Measurements from ENCODE around the gene SRBD1.
"Not testable (repeated sequence)": the region's sequence is repeated elsewhere in the genome, so short reads cannot be mapped to it uniquely, and the experiment has no call there.

Gene SRBD1

DNA sequence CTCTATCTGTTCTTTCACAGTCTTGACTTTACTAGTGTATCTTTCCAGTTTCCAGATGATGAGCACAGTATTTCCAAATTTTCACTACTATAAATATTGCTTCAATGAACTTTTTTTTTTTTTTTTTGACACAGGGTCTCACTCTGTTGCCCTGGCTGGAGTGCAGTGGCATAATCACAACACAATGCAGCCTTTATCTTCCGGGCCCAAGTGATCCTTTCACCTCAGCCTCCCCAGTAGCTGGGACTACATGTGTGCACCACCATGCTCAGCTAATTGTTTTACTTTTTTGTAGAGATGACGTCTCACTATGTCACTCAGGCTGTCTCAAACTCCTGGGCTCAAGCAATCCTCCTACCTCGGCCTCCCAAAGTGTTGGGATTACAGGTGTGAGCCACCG lies 142.8 kb downstream of the SRBD1 start:
- DNase-seq (ENCODE audit: low read depth): no peak

DNA sequence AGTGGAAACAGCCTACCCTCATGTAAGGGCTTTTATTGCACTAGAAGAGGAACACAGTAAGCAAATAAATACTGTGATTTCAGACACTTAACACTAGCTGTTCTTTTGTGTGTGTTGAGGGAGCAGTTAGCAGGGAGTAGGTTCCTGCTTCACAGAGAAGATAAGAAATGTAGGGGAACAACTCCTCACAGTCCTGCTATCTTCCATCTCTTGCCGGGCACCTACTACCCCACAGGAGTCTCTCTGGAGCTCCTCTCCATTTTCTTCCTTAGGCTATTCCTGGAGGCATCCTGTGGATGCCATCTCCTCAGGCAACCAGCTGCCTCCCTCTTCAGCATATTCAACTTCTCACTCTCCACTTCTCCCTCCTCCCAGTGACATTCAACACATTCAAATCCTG lies 145.0 kb downstream of the SRBD1 start:
- DNase-seq (ENCODE audit: low read depth): no peak

DNA sequence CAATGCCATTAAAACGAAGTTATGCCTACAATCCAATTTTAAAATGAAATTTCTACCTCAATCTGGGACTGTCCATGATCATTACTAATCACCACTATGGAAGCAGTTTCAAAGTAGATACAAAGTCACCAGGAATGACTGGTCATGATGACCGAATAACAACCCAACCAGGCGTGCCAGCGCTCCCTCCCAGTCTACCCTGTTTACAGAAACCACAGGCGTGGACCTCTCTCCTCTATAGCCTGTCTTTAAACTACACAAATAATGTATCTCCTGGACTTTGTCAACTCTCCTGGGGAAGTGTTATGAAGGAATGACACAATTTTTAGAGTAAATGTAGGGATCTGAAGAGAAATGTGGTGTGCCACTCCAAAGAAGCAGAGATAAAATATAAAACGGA lies 150.2 kb downstream of the SRBD1 start:
- no peak for DNase-seq (ENCODE audit: low read depth)

DNA sequence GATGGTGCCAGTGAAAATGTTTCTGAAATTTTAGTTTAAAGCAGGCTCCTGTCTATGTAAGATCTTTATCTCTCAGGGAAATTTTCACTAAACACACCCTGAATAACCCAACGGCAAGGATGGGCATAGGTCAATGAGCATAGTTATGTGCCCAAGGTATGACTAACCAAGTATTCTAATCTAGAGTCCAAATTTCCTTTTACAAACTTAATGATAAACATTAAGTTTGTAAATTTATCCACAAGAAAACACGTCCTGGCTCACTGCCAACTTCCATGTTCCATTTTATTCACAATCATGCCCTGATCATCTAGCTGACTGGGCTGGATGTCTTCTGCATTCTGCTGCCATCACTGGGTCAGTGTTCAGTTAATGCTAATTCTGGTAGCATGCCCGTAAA lies 151.2 kb downstream of the SRBD1 start:
- DNase-seq (ENCODE audit: low read depth): no peak

DNA sequence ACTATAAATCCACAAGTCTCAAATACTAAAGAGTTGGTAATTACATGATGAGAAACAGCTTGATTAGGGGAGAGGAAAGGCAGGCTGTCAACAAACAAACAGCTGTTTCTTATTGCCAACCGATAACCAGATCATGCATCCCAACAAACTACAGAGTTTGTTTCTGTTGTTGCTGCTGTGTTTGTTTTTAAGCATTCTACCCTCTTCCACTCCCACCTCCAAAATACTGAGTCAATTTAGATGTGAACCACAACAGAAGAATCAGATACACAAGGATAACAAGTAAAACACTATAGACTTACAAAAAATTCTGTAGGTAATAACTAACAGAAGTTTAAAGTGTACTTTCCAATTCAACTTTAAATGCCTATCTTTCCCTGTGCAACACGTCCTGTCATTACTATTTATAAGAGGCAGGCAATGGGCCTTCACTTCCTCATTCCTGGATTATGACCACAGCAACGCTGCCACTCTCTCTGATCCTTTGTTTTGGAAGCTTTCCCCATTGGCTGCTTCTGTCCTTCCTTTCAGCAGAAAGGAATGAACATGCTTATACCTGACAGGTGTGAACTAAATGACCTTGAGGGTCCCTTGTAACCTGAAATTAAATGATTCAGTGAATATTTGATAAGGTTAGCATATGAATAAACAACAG lies 152.0 kb downstream of the SRBD1 start:
- DNase-seq (ENCODE audit: low read depth): no peak

DNA sequence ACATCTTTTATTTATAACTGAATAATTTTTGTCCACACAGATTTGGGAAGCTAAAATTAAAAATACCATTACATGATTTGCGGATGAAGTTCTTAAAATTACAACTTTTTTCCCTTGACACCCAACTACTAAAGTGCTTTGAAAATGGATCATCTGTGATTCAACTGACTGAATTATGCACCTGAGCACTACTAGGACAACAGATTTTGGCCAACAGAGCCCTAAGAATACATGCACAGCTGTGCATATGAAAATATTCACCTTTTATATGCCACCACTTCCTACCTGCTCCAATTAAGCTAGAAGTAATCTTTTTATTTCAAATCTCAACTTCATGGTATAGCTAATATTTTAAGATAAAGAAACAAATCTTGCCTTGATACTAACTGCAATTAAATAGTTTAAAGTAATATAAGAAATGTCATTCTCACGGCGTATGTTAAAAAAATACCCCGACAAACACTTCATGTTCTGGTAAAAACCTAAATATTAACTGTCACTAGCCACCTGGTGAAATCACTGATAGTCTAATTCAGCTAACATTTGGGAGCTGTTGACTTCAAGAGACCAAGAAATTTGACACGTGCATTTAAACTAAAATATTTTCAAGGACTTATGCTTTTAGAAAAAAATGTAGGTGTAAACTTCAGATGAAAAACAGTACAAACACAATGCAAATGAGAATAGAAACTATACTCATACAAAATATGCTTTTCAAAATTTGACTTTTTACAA lies 153.7 kb downstream of the SRBD1 start:
- DNase-seq (ENCODE audit: low read depth): no peak

DNA sequence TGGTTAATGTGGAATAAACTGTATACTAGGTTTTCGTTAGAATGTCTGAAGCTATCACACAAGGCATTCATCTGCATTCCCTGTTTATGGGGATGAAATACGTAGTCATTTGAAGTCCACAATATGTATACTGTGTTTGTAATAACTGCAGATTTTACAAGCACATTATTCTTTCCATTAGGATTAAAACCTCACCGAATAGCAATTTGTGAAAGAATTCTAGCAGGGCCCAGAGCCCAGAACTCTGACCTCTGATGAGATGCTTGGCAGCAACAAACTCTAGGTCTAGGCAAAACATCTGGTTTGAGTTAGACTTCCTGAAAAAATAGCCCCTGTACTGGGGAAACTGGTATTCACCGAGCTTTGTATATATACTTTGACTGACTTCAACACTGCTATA lies 158.2 kb downstream of the SRBD1 start:
- DNase-seq (ENCODE audit: low read depth): no peak

DNA sequence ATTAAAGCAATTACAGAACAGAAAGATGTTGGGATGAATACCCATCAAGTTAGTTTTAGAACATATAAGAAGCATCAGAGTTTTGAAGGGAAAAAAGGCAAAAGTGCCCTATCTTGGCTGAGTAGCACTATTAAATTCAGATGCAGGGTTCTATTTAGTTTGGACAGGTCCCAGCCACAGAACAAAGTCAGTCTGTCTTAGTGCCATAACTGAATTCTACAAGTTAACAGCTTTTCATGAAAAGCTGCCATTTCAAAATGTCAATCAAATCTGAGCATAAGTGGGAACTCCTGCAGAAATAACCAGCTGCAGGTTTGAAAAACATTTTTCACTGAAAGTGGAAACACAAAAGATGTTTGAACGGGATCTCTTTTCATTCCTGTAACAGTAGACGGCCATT lies 160.4 kb downstream of the SRBD1 start:
- DNase-seq (ENCODE audit: low read depth): no peak

DNA sequence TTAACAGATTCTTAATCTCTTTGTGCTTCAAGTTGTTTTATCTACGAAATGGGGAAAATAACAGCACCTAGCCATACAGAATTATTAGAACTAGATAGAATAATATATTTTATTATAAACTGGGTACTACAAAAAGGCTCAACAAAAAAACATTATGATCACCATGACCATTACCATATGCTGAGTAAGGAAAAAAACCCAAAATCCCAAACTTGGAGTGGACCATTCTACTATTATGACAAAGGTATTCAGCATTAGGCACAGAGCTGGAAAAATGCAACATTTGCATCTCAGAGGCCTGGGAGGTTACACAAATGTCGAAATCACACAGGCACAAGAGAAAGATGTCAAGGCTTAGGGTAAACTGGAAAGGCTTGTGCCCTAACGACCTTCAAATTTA lies 162.8 kb downstream of the SRBD1 start:
- no peak for DNase-seq (ENCODE audit: low read depth)

DNA sequence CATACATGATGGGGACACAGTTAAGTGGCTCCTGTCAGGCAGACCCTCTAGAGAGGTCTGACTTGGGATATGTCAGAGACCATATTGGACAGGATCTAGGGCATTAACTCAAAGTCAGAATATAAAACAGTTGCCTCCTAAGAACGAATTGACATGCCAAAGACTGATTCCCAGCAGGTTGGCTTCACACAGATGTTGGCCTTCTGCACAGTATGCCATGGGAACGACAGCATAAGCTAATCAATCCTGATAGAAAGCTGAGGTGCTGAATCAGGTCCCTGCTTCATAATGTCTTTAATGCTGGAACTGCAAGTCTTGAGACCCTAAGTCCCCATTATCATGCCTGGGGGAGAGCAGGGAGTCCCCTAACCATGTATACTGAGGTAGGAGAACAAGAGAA lies 165.1 kb downstream of the SRBD1 start:
- DNase-seq (ENCODE audit: low read depth): no peak

DNA sequence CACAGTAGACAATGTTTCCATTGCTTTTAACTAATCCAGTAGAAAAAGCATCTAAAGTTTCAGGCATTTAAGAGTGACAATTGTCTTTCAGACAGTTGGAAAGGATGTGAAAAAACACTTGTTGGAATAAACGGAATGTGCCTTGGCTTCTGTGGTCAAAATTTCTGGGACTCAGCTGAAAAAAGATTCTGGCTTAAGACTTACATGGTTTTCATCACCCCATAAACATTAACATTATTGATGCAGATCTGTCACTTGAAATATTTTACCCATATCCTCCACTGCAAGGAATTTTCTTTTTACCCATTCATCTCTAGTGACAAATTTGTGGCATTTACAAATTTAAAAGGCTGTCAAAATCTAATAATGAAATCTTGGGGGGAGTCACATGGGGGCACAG lies 166.0 kb downstream of the SRBD1 start:
- no peak for DNase-seq (ENCODE audit: low read depth)

DNA sequence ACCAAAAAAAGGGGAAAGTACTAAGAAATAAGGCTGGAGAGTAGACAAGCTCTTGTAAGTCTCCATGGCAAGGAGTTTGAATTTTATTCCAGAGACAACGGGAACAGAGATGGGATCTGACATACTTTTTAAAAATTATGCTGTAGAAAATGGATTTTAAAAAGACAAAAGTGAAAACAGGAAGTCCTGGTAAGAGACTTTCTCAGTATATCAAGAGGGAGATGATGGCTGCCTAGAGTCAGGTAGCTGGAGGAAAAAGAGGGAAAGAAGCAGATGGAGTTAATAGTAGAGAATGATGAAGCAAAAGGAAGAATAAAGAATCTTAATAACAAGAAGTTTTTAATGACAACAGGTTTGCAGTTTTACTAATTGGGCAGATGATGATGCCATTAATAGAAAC lies 168.1 kb downstream of the SRBD1 start:
- no peak for DNase-seq (ENCODE audit: low read depth)

DNA sequence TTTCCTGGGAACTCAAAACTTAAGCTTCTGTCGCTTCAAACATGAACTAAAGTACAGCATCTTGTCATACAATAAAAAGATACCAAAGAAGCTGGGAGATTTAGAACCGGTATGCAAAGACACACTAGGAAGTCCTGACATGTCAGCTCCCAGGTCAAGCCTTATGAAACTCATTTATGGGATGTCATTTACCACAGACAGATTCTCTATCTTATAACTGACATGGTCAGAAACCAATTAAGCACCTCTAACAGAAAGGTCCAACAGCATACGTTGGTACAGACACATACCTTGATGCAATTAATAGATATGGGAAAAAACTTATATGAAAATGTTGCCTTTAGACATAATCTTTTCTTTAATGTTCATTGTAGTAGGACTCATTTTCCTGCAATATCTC lies 169.0 kb downstream of the SRBD1 start:
- no peak for DNase-seq (ENCODE audit: low read depth)

DNA sequence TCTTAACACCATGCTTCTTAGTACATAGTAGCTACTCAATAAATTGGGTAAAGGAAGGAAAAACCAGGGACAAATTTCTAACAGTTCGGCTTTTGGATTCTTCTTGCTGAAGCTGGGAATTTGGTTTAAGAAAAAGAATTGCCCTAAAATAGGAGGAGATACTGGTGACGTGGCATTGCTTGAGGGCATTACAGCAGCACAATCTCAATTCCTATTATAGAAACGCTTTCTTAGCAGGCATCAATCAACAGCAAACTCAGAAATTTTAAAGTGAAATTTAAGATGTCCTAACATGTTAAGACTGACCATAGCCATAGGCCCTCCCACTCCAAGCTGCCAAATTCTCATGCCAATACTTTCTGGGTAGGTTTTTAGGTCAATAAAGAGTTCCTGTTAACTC lies 169.5 kb downstream of the SRBD1 start:
- no peak for DNase-seq (ENCODE audit: low read depth)

DNA sequence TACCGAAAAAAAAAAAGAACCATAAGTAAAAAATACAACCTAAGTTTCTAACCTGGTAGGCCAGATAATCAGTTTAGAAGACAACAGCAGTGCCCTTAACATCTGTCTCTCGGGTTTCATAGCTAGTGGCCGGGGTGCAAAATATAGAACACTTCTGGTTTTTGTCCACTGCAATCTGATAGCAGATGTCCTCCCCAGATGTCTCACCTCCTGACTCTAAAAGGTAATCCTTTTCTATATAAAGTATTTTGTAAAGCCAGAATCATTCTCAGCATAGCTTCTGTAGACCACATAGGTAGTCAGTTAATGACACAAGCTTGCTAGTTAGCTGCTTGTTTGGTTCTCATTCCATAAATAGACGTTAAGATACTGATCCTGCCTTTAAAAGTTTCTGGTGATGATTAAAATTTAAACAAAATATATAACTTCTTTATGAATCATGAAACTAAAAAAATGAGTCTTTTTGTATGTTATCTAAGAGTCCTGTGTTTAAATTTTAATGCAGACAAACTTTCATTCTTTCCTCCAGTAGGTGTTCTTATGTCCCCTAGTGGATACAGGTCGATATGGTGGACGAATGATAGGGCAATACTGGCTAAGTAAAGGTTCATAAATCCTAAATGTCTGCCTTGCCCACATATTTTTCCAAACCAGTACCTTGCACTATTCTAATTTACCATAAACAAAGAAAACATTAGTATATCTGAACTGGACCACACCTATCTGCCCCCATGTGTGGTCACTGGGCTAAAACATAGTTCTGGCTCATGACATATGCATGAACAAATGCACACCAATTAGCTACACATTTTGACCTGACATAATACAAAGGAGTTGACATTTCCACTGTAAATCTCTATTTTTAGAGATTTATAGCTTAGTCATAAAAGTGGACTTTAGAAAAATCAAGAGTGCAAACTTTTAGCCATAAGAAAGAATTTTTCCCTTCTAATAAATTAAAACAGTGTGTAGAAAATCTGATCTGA lies 171.0 kb downstream of the SRBD1 start:
- no peak for DNase-seq (ENCODE audit: low read depth)

DNA sequence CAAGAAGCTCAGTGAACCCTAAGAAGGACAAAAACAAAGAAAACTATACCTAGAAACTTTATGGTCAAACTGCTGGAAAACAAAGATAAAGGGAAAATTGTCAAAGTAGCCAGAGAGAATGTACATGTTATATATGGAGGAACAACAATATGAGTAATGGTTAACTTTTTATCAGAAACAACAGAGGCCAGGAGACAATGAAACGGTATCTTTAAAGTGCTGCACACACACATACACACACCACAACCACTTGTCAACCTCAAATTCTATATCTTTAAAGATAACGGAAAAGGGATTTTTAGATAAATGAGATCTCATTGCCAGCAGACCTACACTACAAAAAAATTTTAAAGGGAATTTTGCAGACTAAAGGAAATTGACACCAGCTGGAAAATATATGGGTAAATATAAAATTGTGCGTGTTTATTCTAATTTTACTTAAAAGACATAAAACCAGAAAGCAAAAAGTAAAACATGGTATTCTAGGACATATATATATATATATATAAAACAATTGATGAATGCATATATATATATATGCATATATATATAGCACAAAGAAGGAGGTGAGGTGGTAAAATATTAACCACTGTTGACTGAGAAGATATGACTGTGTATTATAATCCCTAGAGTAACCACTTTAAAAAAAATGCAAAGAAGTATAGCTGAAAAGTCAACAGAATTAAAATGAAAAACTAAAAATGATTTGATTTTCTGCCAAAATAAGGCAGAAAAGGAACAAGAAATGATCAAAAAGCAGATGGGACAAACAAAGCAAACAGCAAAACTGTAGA lies 172.0 kb downstream of the SRBD1 start:
- DNase-seq (ENCODE audit: low read depth): no peak

DNA sequence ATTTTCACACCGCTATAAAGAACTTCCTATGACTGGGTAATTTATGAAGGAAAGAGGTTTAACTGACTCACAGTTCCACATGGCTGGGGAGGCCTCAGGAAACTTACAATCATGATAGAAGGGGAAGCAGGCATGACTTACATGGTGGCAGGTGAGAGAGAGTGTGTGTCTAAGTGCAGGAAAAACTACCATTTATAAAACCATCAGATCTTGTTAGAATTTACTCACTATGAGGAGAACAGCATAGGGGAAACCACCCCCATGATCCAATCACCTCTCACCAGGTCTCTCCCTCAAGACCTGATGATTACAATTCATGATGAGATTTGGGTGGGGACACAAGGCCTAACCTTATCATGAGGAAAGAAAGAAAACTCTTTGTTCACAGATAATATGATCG lies 174.6 kb downstream of the SRBD1 start:
- DNase-seq (ENCODE audit: low read depth): no peak

DNA sequence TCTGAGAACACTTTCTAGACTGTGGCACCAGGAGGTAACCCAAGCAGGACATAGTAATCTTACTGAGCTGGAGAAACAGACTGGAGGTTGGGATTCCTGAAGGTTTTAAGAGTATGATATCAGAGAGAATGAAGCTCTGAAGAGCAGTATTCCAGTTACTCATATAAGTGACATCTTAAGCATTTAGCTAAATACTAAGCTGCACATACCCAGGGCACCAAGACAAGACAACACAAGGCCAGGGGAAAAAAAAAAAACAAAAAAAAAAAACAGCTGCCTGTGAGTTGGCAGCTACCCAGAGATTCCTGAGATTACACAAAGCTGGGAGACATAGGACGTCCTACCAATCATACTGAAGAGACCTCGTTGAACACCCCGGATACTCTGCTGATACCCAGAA lies 175.8 kb downstream of the SRBD1 start:
- DNase-seq (ENCODE audit: low read depth): no peak

DNA sequence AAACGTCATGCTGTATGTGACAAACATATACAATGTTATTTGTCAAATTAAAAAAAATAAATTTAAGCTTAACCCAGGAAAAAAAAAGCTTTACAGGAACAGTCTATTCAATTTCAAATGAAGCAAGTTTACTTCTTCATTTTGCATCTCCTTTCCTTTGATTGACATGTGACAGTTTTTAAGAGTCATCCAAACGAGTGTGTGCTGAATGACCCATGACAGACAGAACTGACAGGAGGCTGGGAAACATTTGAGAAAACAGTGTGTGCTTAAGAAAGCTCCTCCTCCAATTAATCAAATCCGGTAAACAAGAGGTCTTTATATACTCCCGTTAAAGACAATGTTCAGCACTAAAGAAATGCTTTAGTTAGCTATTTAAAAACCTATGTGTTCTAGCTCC lies 177.7 kb downstream of the SRBD1 start:
- no peak for DNase-seq (ENCODE audit: low read depth)

DNA sequence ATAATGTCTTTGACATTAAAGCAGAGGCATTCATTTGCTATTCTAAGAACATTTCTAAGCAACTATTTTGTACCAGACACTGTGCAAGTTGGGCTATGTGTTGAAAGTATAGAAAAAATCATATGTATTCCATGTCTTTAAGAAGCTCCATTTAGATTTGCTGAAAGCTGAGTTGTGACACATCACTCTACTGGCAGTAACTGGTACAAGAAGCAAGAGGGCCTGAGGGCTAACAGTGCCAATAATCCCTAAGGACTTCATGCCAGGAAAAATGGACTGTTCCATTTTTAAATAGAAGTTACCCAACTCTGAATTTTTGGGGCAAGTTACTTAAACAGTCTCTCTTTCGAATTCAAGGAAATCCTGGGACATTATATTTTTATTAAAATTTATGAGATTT lies 178.7 kb downstream of the SRBD1 start:
- no peak for DNase-seq (ENCODE audit: low read depth)

DNA sequence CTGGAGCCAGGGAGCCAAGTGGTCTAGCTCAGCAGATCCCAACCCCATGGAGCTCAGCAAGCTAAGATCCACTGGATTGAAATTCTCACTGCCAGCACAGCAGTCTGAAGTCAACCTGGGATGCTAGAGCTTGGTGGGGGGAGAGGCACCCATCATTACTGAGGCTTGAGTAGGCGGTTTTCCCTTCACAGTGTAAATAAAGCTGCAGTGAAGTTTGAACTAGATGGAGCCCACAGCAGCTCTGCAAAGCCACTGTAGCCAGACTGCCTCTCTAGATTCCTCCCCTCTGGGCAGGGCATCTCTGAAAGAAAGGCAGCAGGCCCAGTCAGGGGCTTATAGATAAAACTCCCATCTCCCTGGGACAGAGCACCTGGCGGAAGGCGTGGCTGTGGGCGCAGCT lies 185.0 kb downstream of the SRBD1 start:
- DNase-seq (ENCODE audit: low read depth): not testable (repeated sequence)

DNA sequence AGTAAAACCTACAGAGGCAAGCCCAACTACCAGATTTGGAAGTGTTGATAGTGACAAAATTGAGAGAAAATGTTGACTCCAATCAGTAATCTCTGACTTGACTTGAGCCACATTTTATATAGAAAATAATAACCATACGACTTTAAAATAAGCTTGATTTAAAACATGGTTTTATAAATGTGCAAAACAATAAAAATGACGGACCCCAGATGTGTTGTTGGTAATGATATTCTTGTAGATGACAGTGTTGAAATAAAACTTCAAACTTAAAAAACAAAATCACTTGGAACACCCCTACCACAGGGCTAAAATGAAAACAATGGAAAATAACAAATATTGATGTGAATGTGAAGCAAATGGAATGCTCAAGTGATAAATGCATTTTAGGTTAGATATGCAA lies 188.1 kb downstream of the SRBD1 start:
- no peak for DNase-seq (ENCODE audit: low read depth)

All from stimulated activated CD8-positive, alpha-beta memory T cell treated with anti-CD3 and anti-CD28 coated beads, Interleukin-15, amount 100 ng/mL, for 24 hours (primary cell).